ENCODE results near the gene EYS.

GRCh38 chr6:64914124-64914523, 792.9 kb downstream of the EYS start:
- TF ChIP-seq FOXO4 (CRISPR knock-in tag; IDR thresholded peaks at IDR 0.05) (no peak), ZZZ3 (IDR thresholded peaks at IDR 0.05) (no peak), EGR1 (conservative IDR thresholded peaks at IDR 0.05) (no peak), ATF7 (IDR thresholded peaks at IDR 0.05) (no peak), ELF1 (tag; IDR thresholded peaks at IDR 0.05) (no peak), ZNF518B (CRISPR knock-in tag; IDR thresholded peaks at IDR 0.05) (no peak), HDAC6 (IDR thresholded peaks at IDR 0.05; ENCODE audit: low read depth, low read length) (no peak), TCF7 (IDR thresholded peaks at IDR 0.05; ENCODE audit: borderline replicate concordance) (no peak), REST (IDR thresholded peaks at IDR 0.05; ENCODE audit: borderline replicate concordance) (no peak), REST (CRISPR knock-in tag; IDR thresholded peaks at IDR 0.05; ENCODE audit: low read depth) (no peak), MAZ (CRISPR knock-in tag; conservative IDR thresholded peaks at IDR 0.05 in 1 of 2, IDR thresholded peaks at IDR 0.05 in 1 of 2) (no peak), KDM1A (IDR thresholded peaks at IDR 0.05) (no peak), EP300 (IDR thresholded peaks at IDR 0.05; ENCODE audit: low read length) (no peak)
